ENCODE results near the gene JHY.

Gene JHY

DNA sequence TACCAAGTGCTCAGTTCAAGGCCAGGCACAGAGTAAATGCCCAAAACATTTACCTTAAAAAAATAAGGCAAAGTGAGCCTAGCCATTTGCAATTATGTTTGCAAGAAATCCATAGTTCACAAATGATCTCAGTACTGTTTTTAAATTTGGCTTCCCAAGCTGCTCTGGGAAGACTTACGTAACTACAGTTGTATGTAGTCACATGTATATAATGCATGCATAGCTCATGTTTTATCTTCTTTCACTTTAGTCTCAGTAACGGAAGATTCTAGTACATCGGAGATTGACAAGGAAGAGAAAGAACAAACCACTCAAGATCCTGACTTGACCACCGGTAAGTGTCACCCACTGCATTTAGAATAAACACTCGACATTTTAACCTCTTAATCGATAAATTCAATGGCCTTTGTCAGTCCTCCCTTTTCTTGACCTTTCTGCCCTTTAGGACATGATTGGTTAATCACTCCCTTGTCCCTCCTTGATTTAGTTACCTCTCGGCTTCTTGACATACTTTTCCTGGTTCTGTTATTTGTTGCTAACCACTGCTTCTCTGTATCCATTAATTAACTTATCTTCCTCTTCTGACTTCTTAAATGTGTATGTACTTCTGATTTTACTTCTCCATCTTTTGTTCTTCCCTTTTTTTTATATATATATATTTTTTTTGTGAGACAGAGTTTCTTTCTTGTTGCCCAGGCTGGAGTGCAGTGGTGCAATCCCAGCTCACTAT is 18.0 kb upstream of the JHY start:
- Histone ChIP-seq H3K4me3 (no peak overlapping the region), H3K27ac (peak overlapping the region in 2 of 21 experiments; percentile 2 to 8)

DNA sequence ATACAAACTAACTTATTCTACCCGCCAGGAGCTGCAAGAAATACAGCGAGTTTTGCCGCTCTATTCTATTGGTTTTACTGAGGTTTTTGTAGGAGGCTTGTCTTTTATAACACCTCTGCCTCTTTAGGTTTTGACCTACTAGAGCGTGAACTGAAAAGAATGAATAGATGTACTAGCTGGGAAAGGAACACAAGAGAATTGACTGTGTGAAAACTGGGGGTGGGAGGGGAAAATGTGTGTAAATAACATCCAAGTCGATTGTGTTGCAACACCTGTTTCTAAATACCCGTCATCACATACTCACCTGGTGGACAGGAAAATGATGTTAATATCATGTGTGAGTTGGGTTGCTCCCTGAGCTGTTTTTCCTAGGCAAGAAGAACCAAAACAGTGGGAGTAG is 12.9 kb upstream of the JHY start:
- Histone ChIP-seq H3K27ac (no peak overlapping the region), H3K4me3 (no peak overlapping the region)

DNA sequence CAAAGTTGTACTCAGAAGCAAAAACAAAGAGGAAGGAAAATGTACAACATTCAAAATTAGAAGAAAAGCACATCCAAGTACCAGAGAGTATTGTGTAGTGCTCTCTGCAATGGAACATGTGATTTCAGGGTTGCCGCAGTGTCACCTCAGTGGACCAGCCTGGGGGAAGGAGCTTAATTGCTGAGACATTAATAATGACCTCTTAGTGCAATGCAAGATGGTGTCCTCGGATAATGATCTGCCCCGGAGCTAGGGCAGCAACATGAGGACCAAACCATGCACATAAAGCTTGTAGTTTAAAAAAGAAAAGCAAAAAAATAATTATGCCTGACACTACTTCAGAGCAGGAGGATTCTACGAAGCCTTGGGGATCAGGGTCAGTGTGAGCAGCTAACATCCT is 11.3 kb upstream of the JHY start:
- Histone ChIP-seq H3K4me3 (no peak overlapping the region), H3K27ac (no peak overlapping the region)

DNA sequence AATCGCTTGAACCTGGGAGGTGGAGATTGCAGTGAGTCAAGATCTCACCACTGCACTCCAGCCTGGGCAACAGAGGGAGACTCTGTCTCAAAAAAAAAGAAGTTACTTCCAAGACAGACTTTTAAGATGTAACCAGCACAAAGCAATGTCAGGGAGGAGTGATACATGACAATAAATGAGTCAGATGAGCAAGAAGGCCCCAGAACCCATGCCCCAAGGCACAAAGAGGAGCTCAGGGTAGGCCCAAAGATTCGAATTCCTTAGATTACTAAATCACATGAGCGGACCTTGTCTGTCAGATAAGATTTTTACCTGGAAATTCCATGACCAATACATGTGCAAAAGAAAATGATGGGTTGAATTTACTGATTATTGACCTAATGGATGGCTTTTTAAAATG is 10.5 kb upstream of the JHY start:
- Histone ChIP-seq H3K27ac (no peak overlapping the region), H3K4me3 (no peak overlapping the region)

DNA sequence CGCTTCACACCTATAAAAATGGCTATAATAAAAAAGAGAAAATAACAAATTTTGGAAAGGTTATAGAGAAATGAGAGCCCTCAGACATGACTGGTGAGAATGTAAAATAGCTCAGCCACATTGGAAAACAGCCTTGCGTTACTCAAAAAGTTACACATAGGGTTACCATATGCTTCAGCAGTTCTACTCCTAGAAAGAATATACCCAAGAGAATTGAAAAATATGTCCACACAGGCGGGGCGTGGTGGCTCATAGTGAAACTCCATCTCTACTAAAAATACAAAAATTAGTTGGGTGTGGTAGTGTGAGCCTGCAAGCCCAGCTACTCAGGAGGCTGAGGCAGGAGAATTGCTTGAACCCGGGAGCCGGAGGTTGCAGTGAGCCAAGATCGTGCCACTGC is 7.6 kb upstream of the JHY start:
- H3K27ac ChIP-seq, result no peak overlapping the region
- H3K4me3 ChIP-seq, result no peak overlapping the region

- no peak overlapping the region for H3K27ac ChIP-seq
- H3K4me3 ChIP-seq, result no peak overlapping the region
Measured at GRCh38 chr11:122877732-122878131, 4.8 kb upstream of the JHY start.

DNA sequence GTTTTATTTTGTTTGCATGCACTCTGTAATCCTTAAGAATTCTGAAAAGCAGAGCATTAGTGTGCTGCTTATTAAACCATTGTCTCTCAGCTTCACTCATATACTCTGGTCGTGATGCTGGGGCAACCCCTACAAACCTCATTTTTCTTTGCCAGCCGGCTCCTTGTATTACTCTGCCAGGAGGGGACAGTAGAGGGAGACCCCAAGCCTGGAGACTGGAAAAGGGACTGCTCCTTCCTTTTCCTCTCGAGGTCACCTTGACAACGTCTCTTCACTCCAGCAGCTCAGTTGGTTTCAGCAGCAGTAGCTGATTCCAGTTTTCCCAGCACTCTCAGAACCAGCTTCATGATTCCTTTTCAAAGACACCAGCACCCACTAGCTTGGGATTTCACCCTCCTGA is 2.8 kb upstream of the JHY start:
- H3K4me3 ChIP-seq, result no peak overlapping the region
- no peak overlapping the region for H3K27ac ChIP-seq

- peak overlapping the region; percentile 54 to 78 (median 64) for H3K4me3 ChIP-seq
Measured at GRCh38 chr11:122882857-122883645, 492 bp downstream of the JHY start.

DNA sequence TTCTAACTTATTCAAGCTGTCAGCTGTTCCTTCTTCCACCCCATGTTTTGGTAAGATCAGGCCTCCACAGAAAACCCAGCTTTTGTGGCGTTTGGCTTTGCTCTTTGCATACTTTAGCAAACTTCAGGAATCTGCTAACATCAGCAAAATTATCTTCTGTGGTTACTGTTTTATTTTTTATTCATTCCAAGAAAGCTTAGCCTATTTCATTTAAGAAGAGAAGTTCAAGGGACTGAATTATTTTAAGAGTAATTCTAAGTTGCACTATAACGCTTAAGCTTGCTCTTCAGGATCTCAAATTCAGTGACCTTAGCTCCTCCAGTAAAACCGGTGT is 1.1 kb downstream of the JHY start:
- H3K4me3 ChIP-seq, result peak overlapping the region; percentile 54 to 78 (median 64)
- peak overlapping the region in 17 of 21 experiments; percentile 83 to 94 (median 90) for H3K27ac ChIP-seq

More at GRCh38 chr11:122882857-122883645, 492 bp downstream of the JHY start:
- peak overlapping the region; percentile 78 to 94 (median 88) for H3K27ac ChIP-seq

DNA sequence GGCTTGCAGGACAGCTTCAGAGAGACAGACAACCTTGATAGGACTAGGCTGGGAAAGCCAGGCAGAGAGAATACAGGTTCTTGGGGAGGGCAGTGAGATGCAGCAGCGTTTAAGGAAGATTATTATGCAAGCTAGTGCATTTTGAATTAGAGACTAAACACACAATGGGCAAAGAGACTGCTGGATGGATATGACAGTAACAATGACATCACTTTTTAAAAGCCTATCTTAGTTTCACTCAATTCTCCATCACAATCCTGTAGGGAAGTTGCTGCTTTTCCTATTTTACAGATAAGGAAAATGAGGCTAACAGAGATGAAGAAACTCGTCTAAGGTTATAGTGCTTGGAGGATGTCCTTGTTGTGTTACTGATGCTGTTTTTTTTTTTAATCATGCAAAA is 5.6 kb downstream of the JHY start:
- no peak overlapping the region for H3K4me3 ChIP-seq
- H3K27ac ChIP-seq, result no peak overlapping the region

DNA sequence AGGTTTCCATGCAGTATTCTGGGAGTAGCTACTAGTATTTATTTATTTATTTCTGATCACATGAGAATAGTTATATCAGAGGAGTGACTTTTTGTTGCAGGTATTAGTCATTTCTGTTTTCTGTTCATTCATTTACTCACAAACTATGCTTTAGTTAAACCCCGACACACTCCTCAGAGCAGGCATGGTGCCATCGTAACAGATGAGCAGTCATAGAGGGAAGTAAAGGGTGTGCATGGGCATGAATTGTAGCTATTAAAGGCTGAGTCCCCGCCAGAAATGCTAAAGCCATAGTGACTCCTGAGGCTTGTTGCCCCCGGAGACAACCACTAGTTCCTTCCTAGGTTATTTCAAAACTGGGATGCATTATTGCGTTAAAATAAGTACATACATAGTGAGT is 10.6 kb downstream of the JHY start:
- no peak overlapping the region for H3K27ac ChIP-seq
- no peak overlapping the region for H3K4me3 ChIP-seq

DNA sequence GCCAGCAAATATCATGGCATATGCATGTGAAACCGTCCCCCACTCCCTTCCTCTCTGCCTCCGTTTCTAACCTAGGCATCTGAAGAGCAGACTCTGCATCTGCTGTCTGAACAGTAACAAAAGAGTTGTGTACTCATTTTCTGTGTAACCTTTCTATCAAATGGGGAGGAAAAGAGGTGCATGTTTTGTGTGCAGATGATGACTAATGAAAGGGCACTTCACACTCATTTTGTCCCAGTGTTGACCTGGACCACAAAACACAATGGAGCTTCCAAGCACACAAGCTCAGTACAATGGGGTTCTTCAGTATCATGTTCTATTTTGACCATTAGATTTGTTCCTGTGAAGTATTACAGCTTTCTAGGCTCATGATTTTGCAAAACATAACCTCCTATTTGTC is 13.0 kb downstream of the JHY start:
- Histone ChIP-seq H3K27ac (no peak overlapping the region), H3K4me3 (no peak overlapping the region)

DNA sequence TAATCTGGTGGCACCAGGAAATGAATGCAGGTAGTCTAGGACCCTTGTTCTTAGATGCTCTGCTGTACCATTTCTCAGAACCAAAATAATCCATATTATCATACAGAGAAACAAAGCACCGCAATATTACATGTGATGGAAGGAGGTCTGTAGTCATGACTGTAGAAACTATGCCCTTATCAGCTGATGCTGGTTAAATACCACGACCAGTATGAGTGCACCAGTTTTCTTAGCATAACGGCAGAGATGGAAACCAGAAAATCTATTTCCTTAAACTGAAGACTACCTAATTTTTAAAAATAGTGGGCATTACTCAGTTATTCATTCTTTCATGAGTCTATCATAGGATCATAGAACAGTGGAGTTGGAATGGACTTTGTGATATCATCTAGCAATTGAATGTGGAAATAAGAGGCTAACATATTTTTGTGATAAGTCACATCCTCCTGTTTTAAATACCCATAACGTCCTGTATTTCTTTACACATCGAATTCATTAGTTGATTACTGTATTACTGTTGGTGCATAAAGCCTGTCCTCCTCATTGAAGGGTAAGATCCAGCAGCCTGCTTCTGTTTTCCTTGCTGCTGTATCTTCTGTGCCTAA is 15.1 kb downstream of the JHY start:
- Histone ChIP-seq H3K4me3 (no peak overlapping the region), H3K27ac (no peak overlapping the region)

DNA sequence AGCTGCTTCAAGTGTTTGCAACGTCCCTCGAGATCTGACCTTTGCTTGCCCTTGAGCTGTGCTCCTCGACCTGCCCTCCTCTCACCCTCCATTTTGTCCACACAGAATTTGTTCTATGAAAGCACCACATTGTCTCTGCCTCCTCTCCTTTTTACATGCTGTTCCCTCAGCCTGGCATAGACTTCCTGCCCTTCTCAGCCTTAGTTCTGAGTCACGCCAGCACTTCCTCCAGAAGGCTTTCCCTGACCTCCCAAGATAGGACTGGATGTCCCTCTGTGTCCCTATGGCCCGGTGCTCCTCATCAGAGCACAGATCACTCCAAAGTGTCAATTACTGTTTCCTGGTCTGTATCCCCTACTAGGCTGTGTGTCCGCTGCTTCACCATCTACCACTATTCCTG is 16.2 kb downstream of the JHY start:
- Histone ChIP-seq H3K4me3 (no peak overlapping the region), H3K27ac (no peak overlapping the region)

DNA sequence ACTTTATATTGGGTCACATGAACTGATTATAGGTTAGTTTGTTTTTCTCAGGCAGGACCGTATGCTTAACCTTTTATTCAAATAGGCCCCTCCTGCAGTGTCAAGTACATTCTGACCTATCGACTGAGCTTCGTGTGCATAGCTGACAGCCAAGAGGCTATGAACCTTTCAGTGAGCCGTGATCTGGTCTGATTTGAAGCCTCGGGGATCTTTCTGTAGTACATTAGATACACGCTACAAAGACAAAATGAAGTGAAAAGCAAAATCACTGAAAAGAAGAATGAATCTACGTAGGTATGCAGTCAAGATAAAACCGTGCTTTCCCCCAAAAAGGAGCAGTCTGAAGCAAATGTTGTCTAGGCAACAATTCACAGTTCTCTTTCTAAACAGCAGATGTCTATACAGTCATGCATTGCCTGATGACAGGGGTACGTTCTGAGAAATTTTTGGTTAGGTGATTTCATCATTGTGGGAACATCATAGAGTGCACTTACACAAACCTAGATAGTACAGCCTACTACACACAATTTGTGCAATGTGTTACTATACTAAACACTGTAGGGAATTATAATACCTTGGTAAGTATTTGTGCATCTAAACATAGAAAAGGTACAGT is 18.1 kb downstream of the JHY start:
- Histone ChIP-seq H3K4me3 (no peak overlapping the region), H3K27ac (no peak overlapping the region)

DNA sequence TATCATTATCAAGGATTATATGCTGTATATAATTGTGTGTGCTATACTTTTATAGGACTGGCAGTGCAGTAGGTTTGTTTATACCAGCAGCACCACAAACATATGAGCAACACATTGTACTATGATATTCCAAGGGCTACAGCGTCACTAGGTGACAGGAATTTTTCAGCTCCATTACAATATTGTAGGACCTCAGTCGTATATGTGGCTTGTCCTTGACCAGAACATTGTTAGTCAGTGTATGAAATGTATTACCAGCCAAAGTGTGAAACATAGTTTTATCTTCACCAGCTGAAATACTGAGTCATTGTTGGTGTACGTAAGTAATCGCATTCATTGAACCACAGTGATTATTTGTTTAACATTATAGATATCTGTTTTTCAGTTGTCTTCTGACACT is 20.4 kb downstream of the JHY start:
- no peak overlapping the region for H3K4me3 ChIP-seq
- no peak overlapping the region for H3K27ac ChIP-seq

- H3K27ac ChIP-seq, result no peak overlapping the region
- no peak overlapping the region for H3K4me3 ChIP-seq
Measured at GRCh38 chr11:122910775-122911174, 28.2 kb downstream of the JHY start.

GRCh38 chr11:122917311-122917710 is 34.8 kb downstream of the JHY start:
- Histone ChIP-seq H3K4me3 (no peak overlapping the region), H3K27ac (no peak overlapping the region)

DNA sequence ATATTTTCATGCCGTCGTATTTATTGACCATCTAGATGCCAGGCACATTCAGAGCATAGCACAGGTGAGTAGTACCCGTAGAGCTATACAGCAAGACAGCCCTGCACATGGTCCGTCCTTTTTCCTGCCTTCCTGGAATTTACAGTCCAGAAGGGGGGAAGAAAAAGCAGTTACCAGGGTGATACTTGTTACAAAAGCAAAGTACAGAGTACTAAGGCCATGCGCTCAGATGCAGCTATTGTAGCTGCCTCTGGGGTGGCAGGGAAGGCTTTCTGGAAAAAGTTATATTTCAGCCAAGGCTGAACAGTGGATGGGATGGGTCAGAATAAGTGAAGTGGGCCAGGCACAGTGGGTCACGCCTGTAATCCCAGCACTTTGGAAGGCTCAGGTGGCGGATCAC is 36.2 kb downstream of the JHY start:
- no peak overlapping the region for H3K4me3 ChIP-seq
- no peak overlapping the region for H3K27ac ChIP-seq

GRCh38 chr11:122920579-122920978 is 38.0 kb downstream of the JHY start:
- H3K27ac ChIP-seq, result no peak overlapping the region
- H3K4me3 ChIP-seq, result no peak overlapping the region

- Histone ChIP-seq H3K4me3 (no peak overlapping the region), H3K27ac (no peak overlapping the region)
Measured at GRCh38 chr11:122922893-122923292, 40.3 kb downstream of the JHY start.
